HEK293 (cell line): ENCODE results near the gene OR5AU1.
A peak's percentile ranks its signal among the peaks of the same experiment; 100 is the strongest.

ENCODE experiments used
- HOXC10 ChIP-seq: sonication (generic); formaldehyde crosslinking; IDR thresholded peaks from 2 replicates; pipeline ENCODE4 v1.8.1; 2023; ENCODE audit warnings: mild to moderate bottlenecking, missing genetic modification reagents
- PATZ1 ChIP-seq: fragments of 450-650 bp; formaldehyde crosslinking; IDR thresholded peaks from 2 replicates; pipeline ENCODE4 v1.5.1; 2016; ENCODE audit warnings: missing biosample characterization, missing genetic modification characterization
- TRIM28 ChIP-seq: IDR thresholded peaks from 2 replicates; pipeline ENCODE4 v1.6.1; 2011; ENCODE audit warnings: low read length, control low read depth, borderline replicate concordance
- ZBTB11 ChIP-seq: fragments of 450-650 bp; formaldehyde crosslinking; conservative IDR thresholded peaks from 2 replicates; pipeline ENCODE4 v1.5.1; 2016; ENCODE audit warnings: low read depth, missing biosample characterization, missing genetic modification characterization
- ZBTB21 ChIP-seq: fragments of 450-650 bp; formaldehyde crosslinking; IDR thresholded peaks from 2 replicates; pipeline ENCODE4 v1.5.1; 2017; ENCODE audit warnings: missing biosample characterization, missing genetic modification characterization
- ZIC2 ChIP-seq: fragments of 450-650 bp; formaldehyde crosslinking; IDR thresholded peaks from 2 replicates; pipeline ENCODE4 v1.5.1; 2016; ENCODE audit warnings: missing biosample characterization, missing genetic modification characterization
- ZNF112 ChIP-seq: fragments of 450-650 bp; formaldehyde crosslinking; IDR thresholded peaks from 2 replicates; pipeline ENCODE4 v1.5.0; 2017; ENCODE audit warnings: missing biosample characterization, missing genetic modification characterization
- ZNF140 ChIP-seq: fragments of 450-650 bp; formaldehyde crosslinking; IDR thresholded peaks from 2 replicates; pipeline ENCODE4 v1.5.1; 2016; ENCODE audit warnings: missing biosample characterization, missing genetic modification characterization
- ZNF169 ChIP-seq: fragments of 450-650 bp; formaldehyde crosslinking; IDR thresholded peaks from 2 replicates; pipeline ENCODE4 v1.5.1; 2016; ENCODE audit warnings: missing biosample characterization, missing genetic modification characterization
- ZNF280C ChIP-seq: fragments of 450-650 bp; formaldehyde crosslinking; IDR thresholded peaks from 2 replicates; pipeline ENCODE4 v1.5.1; 2016; ENCODE audit warnings: missing biosample characterization, missing genetic modification characterization
- ZNF302 ChIP-seq: fragments of 450-650 bp; formaldehyde crosslinking; IDR thresholded peaks from 2 replicates; pipeline ENCODE4 v1.5.1; 2016; ENCODE audit warnings: missing biosample characterization, missing genetic modification characterization, low read depth
- ZNF324 ChIP-seq: fragments of 450-650 bp; formaldehyde crosslinking; IDR thresholded peaks from 2 replicates; pipeline ENCODE4 v1.5.1; 2016; ENCODE audit warnings: missing biosample characterization, missing genetic modification characterization
- ZNF341 ChIP-seq: fragments of 450-650 bp; formaldehyde crosslinking; IDR thresholded peaks from 2 replicates; pipeline ENCODE4; 2016; ENCODE audit warnings: low read depth, missing biosample characterization, missing genetic modification characterization
- ZNF394 ChIP-seq: fragments of 450-650 bp; formaldehyde crosslinking; IDR thresholded peaks from 2 replicates; pipeline ENCODE4 v1.5.1; 2016; ENCODE audit warnings: missing biosample characterization, missing genetic modification characterization, mild to moderate bottlenecking, moderate library complexity, borderline replicate concordance
- ZNF404 ChIP-seq: fragments of 450-650 bp; formaldehyde crosslinking; IDR thresholded peaks from 2 replicates; pipeline ENCODE4 v1.5.1; 2017; ENCODE audit warnings: missing biosample characterization, missing genetic modification characterization
- ZNF449 ChIP-seq: fragments of 450-650 bp; formaldehyde crosslinking; IDR thresholded peaks from 2 replicates; pipeline ENCODE4 v1.5.1; 2017; ENCODE audit warnings: missing biosample characterization, mild to moderate bottlenecking, missing genetic modification characterization, moderate library complexity
- ZNF514 ChIP-seq: fragments of 450-650 bp; formaldehyde crosslinking; IDR thresholded peaks from 2 replicates; pipeline ENCODE4 v1.5.1; 2016; ENCODE audit warnings: missing biosample characterization, missing genetic modification characterization
- ZNF518A ChIP-seq: fragments of 450-650 bp; formaldehyde crosslinking; conservative IDR thresholded peaks from 2 replicates; pipeline ENCODE4 v1.5.1; 2016; ENCODE audit warnings: low read depth, missing biosample characterization, missing genetic modification characterization
- ZNF580 ChIP-seq: fragments of 450-650 bp; formaldehyde crosslinking; IDR thresholded peaks from 2 replicates; pipeline ENCODE4 v1.5.1; 2016; ENCODE audit warnings: missing biosample characterization, missing genetic modification characterization
- ZNF660 ChIP-seq: fragments of 450-650 bp; IDR thresholded peaks from 2 replicates; pipeline ENCODE4 v1.5.1; 2018; ENCODE audit warnings: missing biosample characterization, mild to moderate bottlenecking, missing genetic modification characterization
- ZNF707 ChIP-seq: fragments of 450-650 bp; formaldehyde crosslinking; IDR thresholded peaks from 2 replicates; pipeline ENCODE4 v1.5.1; 2016; ENCODE audit warnings: missing biosample characterization, missing genetic modification characterization
- ZNF76 ChIP-seq: fragments of 450-650 bp; formaldehyde crosslinking; IDR thresholded peaks from 2 replicates; pipeline ENCODE4; 2016; ENCODE audit warnings: low read depth, missing biosample characterization, missing genetic modification characterization, borderline replicate concordance
- ZNF768 ChIP-seq: fragments of 450-650 bp; formaldehyde crosslinking; IDR thresholded peaks from 2 replicates; pipeline ENCODE4 v1.5.1; 2018; ENCODE audit warnings: missing biosample characterization, mild to moderate bottlenecking, missing genetic modification characterization
- ZSCAN4 ChIP-seq: fragments of 450-650 bp; formaldehyde crosslinking; IDR thresholded peaks from 2 replicates; pipeline ENCODE4 v1.5.1; 2017; ENCODE audit warnings: missing biosample characterization, missing genetic modification characterization

The OR5AU1 gene

GRCh38 chr14:21191809-21192446, 36.1 kb upstream of the OR5AU1 start (continued):
- TF ChIP-seq ZNF518A (tag by site-specific recombination) (peak; percentile 35; the same call in 1 of the 2 replicates), ZNF449 (tag by site-specific recombination) (0 out of 2 replicates have a peak, but pooled peaks have one; percentile 30), ZNF660 (tag by site-specific recombination) (no peak), PATZ1 (tag by site-specific recombination) (peak; percentile 76), ZBTB11 (tag by site-specific recombination) (no peak), ZSCAN4 (tag by site-specific recombination) (no peak), ZNF112 (no peak), ZIC2 (tag by site-specific recombination) (no peak), ZNF324 (tag by site-specific recombination) (0 out of 2 replicates have a peak, but pooled peaks have one; percentile 41), ZNF140 (tag by site-specific recombination) (no peak), ZNF404 (tag by site-specific recombination) (no peak), ZNF302 (tag by site-specific recombination) (no peak), ZNF341 (tag by site-specific recombination) (peak; percentile 81), ZNF514 (tag by site-specific recombination) (no peak), ZNF394 (tag by site-specific recombination) (no peak), TRIM28 (no peak), ZNF768 (no peak), ZNF76 (no peak; the same call in 1 of the 2 replicates), ZNF580 (peak; percentile 29; the same call in 1 of the 2 replicates), HOXC10 (CRISPR knock-in tag) (no peak), ZBTB21 (tag by site-specific recombination) (no peak), ZNF280C (no peak), ZNF169 (no peak), ZNF707 (no peak)
